Stimulated activated naive CD4-positive, alpha-beta T cell treated with Interleukin-2 at 50 U/mL for 16 hours (primary cell): ENCODE data around the gene OR4A47.
"Not testable (repeated sequence)": the region's sequence is repeated elsewhere in the genome, so short reads cannot be mapped to it uniquely, and the experiment has no call there.

ENCODE experiments used
- DNase-seq: peaks from one replicate; lab custom pipeline; 2025; lab: John Stamatoyannopoulos, UW

OR4A47 gene

GRCh38 chr11:48488493-48488892, at the start of gene OR4A47:
Gene OR4A47, plus strand, starts transcription at chr11:48488793. Its CDS starts 0 bp downstream, at chr11:48488793.
- not testable (repeated sequence) for DNase-seq

GRCh38 chr11:48455909-48456308, 32.7 kb upstream of the OR4A47 start:
- DNase-seq, result not testable (repeated sequence)

GRCh38 chr11:48473966-48474365, 14.6 kb upstream of the OR4A47 start:
- not testable (repeated sequence) for DNase-seq

- DNase-seq, result not testable (repeated sequence)
Measured at GRCh38 chr11:48474703-48475102, 13.9 kb upstream of the OR4A47 start.

GRCh38 chr11:48506169-48506568, 17.6 kb downstream of the OR4A47 start:
- not testable (repeated sequence) for DNase-seq

GRCh38 chr11:48538991-48539390, 50.4 kb downstream of the OR4A47 start:
- no peak for DNase-seq
